HG03442 (cell line): ENCODE measurements around the gene ALKBH7.

ENCODE experiments used
- ATAC-seq: cut with Tn5 transposase; IDR thresholded peaks from one replicate; pipeline ENCODE4 v1.9.1; 2021; ENCODE audit warnings: mild to moderate bottlenecking, moderate library complexity; ENCODE audit not compliant: unreplicated experiment

The ALKBH7 gene

GRCh38 chr19:6364353-6364752, 8.2 kb upstream of the ALKBH7 start:
- ATAC-seq: no peak

- peak; percentile 41 for ATAC-seq
These were observed 660 bp downstream of the ALKBH7 start for GRCh38 chr19:6373096-6373812.

GRCh38 chr19:6373813-6374108, 1.2 kb downstream of the ALKBH7 start:
- no peak for ATAC-seq

- ATAC-seq: no peak
These were observed 1.6 kb downstream of the ALKBH7 start for GRCh38 chr19:6374161-6374709.

- no peak for ATAC-seq
These were observed 2.3 kb downstream of the ALKBH7 start for GRCh38 chr19:6374711-6375410.

GRCh38 chr19:6375411-6376010, 2.9 kb downstream of the ALKBH7 start, which contains the start of gene PSPN:
PSPN (minus strand) TSS chr19:6375933; CDS start chr19:6375849, 84 bp downstream.
- no peak for ATAC-seq

- ATAC-seq: no peak
These were observed 4.1 kb downstream of the ALKBH7 start for GRCh38 chr19:6376512-6377190.

GRCh38 chr19:6378041-6378440, 5.4 kb downstream of the ALKBH7 start:
- ATAC-seq: no peak

GRCh38 chr19:6378486-6378885, 5.9 kb downstream of the ALKBH7 start:
- ATAC-seq: no peak

GRCh38 chr19:6379744-6380143, 7.2 kb downstream of the ALKBH7 start:
- no peak for ATAC-seq

GRCh38 chr19:6381030-6381750, 8.6 kb downstream of the ALKBH7 start:
- no peak for ATAC-seq

GRCh38 chr19:6383188-6383587, 10.6 kb downstream of the ALKBH7 start:
- ATAC-seq: no peak

GRCh38 chr19:6384381-6384780, 11.8 kb downstream of the ALKBH7 start:
- no peak for ATAC-seq

GRCh38 chr19:6387372-6387771, 14.8 kb downstream of the ALKBH7 start:
- no peak for ATAC-seq

GRCh38 chr19:6392221-6393073, 19.9 kb downstream of the ALKBH7 start:
- ATAC-seq: no peak

GRCh38 chr19:6393074-6393982, 20.7 kb downstream of the ALKBH7 start, which contains the start of gene GTF2F1:
GTF2F1 (minus strand) TSS chr19:6393164; CDS start chr19:6392995, 169 bp downstream.
- peak; percentile 74 for ATAC-seq

- no peak for ATAC-seq
These were observed 21.4 kb downstream of the ALKBH7 start for GRCh38 chr19:6393983-6394412.

- ATAC-seq: no peak
These were observed 22.2 kb downstream of the ALKBH7 start for GRCh38 chr19:6394831-6395230.

- ATAC-seq: no peak
These were observed 23.7 kb downstream of the ALKBH7 start for GRCh38 chr19:6396305-6396704.
